Ovary (tissue), 3 donors: ENCODE measurements around the gene METRNL.

Experiments
- EP300 ChIP-seq: sonication (generic); formaldehyde crosslinking; IDR thresholded peaks from one replicate; pipeline ENCODE4 v1.6.1; 2017; ENCODE audit warnings: antibody characterized with exemption
- TF ChIP-seq, protein P1 (sequence below), 3 donors: fragments of 450-650 bp in 2 of 3; fragments of 200-600 bp in 1 of 3; IDR thresholded peaks; one replicate each; pipeline versions ENCODE4 v1.5.1 to v1.8.0; 2016 to 2022; ENCODE audit warnings: antibody characterized with exemption in 3 of 3, mild to moderate bottlenecking in 1 of 3
- donor health status: DM: no; HTN: no; CAD: no.

DNA sequence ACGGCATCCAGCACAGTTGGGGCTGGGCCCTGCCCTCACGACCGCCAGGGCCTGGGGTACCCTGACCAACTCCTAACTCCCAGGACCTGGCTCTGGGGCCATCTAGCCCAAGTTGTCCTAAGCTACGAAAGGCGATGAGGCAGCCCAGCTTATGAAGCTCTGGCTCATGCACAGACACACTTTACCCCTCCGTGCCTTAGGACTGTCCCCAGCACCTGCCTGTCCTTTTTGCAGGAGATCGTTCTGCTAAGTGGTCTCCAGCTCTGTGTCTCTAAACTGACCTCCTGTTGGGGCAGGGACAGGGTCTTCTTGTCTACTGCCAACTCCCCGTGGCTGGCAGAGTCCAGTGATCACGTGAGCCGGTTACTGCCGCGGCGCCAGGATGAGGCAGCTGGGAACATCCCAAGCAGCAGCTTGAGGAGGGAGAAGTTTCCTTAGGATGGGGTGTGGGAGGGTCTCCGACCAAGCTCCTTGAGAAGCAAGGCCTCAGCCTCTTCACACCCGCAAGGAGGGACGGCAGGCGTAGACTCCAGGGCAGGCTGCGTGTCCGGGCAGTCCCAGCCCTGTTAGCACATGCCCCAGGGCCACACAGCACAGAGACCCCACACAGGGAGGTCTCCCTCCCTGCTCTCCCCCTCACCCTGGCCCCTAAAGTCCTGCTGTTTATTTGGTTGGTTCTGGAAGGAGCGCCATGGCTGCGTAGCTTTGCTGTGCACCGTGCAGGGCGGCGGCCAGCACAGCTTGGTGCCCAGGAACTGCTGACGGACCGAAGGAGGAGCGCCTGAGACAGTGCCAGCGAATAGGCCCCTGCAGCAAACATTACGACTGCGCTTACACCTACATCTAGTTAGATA, 16.4 kb upstream of the METRNL start:
- TF ChIP-seq, protein P1, sequence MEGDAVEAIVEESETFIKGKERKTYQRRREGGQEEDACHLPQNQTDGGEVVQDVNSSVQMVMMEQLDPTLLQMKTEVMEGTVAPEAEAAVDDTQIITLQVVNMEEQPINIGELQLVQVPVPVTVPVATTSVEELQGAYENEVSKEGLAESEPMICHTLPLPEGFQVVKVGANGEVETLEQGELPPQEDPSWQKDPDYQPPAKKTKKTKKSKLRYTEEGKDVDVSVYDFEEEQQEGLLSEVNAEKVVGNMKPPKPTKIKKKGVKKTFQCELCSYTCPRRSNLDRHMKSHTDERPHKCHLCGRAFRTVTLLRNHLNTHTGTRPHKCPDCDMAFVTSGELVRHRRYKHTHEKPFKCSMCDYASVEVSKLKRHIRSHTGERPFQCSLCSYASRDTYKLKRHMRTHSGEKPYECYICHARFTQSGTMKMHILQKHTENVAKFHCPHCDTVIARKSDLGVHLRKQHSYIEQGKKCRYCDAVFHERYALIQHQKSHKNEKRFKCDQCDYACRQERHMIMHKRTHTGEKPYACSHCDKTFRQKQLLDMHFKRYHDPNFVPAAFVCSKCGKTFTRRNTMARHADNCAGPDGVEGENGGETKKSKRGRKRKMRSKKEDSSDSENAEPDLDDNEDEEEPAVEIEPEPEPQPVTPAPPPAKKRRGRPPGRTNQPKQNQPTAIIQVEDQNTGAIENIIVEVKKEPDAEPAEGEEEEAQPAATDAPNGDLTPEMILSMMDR (IDR thresholded peaks at IDR 0.05), result no peak
- no peak for TF ChIP-seq EP300
